ENCODE measurements around the gene P2RY11.

The P2RY11 gene

GRCh38 chr19:10141973-10142372 is 30.5 kb downstream of the P2RY11 start:
- no peak for DNase-seq

- no peak for DNase-seq
Measured at GRCh38 chr19:10142701-10143375, 31.3 kb downstream of the P2RY11 start.

- no peak for DNase-seq
Measured at GRCh38 chr19:10143681-10144080, 32.2 kb downstream of the P2RY11 start.

- no peak for DNase-seq
Measured at GRCh38 chr19:10144361-10144760, 32.9 kb downstream of the P2RY11 start.

GRCh38 chr19:10145031-10145430 is 33.5 kb downstream of the P2RY11 start:
- DNase-seq = no peak

- DNase-seq = no peak
Measured at GRCh38 chr19:10146142-10146541, 34.6 kb downstream of the P2RY11 start.

GRCh38 chr19:10149427-10149826 is 37.9 kb downstream of the P2RY11 start:
- no peak for DNase-seq

- DNase-seq = no peak
Measured at GRCh38 chr19:10151521-10151920, 40.0 kb downstream of the P2RY11 start.

- no peak for DNase-seq
Measured at GRCh38 chr19:10152100-10152499, 40.6 kb downstream of the P2RY11 start.

- no peak for DNase-seq
Measured at GRCh38 chr19:10155839-10156238, 44.3 kb downstream of the P2RY11 start.

- DNase-seq = no peak
Measured at GRCh38 chr19:10158071-10158470, 46.6 kb downstream of the P2RY11 start.

- no peak for DNase-seq
Measured at GRCh38 chr19:10158485-10158884, 47.0 kb downstream of the P2RY11 start.

GRCh38 chr19:10159610-10160009 is 48.1 kb downstream of the P2RY11 start:
- DNase-seq = no peak

GRCh38 chr19:10163536-10163935 is 52.0 kb downstream of the P2RY11 start:
- DNase-seq = no peak
